Superior temporal gyrus (tissue), 1 donor: ENCODE results near the gene ITGA7.

ENCODE experiments used
- DNase-seq: peaks from one replicate; pipeline ENCODE4 v3.0.0-alpha.2; 2016; ENCODE audit errors: extremely low spot score

Gene ITGA7

DNA sequence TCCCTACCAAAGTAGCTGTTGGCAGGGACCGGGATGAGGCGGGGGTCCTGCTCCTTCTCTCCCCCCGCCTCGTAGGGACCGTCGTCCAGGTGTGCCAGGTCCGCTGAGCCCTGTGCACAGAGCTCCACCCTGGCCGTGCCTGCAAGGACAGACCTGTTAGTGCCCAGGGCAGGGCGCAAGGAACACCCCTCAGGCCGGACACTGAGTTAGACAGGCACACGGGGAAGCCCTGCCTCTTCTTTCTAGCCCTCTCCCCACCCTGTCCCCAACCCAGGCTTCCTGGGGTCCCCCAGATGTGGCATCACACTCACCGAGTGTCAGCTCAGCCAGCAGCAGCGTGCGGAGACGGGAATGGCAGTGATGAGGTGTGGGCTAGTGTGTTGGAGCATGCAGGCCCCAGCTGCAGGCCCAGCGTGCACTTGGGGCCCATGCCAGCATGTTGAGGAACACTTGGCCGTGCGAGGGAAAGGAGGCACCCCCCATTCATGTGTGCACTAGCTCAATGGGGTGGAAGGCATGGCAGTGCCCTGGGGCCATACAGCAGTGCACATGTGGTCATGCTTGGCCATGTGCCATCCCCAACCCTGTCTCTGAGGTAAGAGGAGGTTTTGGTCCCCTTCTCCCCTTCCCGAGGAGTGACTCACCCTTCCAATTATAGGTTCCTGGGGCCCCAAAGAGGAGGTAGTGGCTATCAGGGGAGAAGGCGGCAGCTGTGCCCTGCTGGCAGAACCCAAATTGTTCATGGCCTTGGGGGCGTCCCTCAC, 7.3 kb downstream of the ITGA7 start:
- DNase-seq, result no peak

- no peak for DNase-seq
These were observed 8.1 kb downstream of the ITGA7 start for GRCh38 chr12:55699471-55700055.

GRCh38 chr12:55698965-55699364, 8.7 kb downstream of the ITGA7 start:
- no peak for DNase-seq

- DNase-seq, result no peak
These were observed 9.3 kb downstream of the ITGA7 start for GRCh38 chr12:55698241-55698955.

DNA sequence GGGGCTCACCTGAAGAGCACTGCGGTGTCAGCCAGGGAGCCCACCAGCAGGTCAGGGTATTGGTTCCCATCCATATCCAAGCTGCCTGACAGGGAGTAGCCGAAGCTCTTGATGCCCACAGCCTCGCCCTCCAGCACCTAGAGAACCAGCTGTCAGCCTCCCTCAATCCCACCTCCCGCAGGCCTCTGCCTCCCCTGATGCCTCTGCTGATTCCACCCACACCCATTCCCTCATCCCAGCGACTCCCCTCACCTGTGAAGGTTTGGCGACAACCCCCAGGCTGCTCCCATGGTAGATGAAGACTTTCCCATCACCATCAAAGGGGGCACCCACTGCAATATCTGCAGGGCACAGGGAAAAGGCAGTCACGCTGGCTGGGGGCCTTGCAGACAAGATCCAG, 10.0 kb downstream of the ITGA7 start:
- no peak for DNase-seq

- DNase-seq, result no peak
These were observed 10.8 kb downstream of the ITGA7 start for GRCh38 chr12:55696796-55697462.

- no peak for DNase-seq
These were observed 11.6 kb downstream of the ITGA7 start for GRCh38 chr12:55696141-55696540.

- DNase-seq, result no peak
These were observed 12.4 kb downstream of the ITGA7 start for GRCh38 chr12:55695349-55695748.

DNA sequence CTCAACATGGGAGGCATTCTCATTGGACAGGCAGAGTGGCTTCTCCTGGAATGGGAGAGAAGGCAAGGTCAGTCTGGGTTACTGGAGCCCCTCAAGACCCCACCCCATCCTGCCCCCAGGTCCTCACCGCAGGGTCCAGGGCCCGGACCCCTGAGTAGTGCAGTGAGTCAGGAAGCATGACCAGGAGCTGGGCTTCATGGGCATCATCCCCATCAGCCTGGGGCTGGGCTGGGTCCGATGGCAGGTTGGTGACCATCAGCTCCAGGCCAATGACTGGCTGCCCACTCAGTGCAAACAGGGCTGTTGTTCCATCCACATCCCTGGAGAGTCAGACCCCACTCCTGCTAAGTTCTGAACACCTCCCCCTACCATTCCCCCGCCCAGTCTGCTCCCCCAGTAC, 13.1 kb downstream of the ITGA7 start:
- no peak for DNase-seq

GRCh38 chr12:55694188-55694515, 13.6 kb downstream of the ITGA7 start:
- DNase-seq, result no peak

DNA sequence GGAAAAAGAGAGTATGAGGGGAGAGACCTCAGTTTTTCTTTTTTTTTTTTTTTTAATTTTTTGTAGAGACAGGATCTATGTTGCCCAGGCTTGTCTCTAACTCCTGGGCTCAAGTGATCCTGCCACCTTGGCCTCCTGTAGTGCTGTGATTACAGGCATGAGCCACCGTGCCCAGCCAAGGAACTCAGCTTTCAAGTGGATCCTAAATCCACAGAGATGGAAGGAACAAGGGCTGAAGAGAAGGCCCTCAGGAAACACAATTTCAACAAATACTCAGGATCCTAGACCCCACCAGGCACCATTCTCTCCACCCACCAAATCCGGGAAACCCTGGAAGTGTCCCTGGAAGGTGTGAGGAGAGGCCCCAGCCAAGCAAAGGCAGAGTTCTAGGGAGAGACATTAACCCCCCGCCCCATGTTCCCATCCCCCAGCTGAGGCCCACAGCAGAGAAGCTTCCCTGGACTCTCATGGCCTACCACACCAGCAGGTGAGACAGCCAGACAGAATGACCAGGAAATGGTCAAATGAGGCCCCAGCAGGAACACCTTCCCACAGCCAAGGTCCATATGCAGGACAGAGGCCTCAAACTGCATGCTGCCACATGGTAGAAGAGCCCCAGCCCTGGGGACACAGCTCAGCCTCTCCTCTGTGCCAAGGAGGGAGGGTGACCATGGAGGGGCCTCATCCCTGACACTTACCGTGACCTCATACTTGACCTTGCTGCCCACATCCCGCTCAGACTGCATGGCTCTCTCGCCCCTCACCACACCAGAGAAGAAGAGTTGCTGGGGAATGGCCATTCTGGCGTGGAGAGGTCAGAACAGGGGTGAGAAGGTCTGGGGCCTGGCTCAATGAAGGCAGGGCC, 14.1 kb downstream of the ITGA7 start:
- DNase-seq, result no peak

DNA sequence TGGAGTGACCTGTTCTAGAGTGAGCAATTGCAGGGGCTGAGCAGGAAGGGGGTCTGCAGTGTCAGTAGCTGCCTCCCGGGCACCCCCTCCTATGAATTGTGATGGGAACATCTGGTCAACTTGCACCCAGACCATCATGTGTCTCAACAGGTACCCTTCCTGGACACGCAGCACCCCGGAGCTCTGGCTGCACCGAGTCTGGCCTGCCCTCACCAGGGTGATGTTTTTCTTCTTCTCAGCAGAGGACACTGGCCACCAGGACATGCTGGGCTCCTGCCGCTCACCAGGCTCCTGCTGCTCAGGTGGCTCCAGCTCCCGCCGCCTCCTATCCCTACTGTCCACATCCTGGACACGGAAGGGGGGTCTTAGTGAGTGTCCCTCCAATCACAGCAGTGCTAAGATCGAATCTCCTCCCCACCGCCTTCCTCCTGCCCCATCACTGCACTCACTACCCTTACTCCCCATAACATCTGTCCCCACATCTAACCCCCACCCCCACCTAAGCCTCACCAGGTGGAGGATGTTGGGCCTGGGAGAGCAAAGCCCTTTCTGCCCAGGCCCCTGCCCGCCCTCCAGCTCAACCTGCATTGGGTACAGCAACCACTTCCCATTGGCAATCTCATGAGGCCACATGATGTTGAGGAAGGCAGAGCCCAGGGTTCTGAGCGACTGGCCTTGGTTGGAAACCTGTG, 14.9 kb downstream of the ITGA7 start:
- no peak for DNase-seq

- no peak for DNase-seq
These were observed 18.7 kb downstream of the ITGA7 start for GRCh38 chr12:55688716-55689655.

DNA sequence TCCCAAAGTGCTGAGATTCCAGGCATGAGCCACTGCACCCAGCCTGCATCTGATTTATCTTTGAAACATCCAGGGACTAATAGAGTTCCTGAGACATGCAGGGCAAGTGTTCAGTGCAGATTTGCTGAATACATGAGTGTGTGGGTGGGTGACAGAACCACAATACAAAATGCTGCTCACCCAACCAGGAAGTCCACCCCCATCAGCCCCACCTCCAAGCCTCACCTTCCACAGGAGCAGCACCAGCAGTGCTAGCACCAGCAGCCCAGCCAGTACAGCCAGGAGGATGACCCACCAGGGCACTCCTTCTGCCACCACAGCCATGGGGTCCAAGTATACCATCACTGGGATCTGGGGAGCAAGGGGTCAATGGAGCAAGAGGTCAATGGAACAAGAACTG, 20.0 kb downstream of the ITGA7 start:
- DNase-seq, result no peak

DNA sequence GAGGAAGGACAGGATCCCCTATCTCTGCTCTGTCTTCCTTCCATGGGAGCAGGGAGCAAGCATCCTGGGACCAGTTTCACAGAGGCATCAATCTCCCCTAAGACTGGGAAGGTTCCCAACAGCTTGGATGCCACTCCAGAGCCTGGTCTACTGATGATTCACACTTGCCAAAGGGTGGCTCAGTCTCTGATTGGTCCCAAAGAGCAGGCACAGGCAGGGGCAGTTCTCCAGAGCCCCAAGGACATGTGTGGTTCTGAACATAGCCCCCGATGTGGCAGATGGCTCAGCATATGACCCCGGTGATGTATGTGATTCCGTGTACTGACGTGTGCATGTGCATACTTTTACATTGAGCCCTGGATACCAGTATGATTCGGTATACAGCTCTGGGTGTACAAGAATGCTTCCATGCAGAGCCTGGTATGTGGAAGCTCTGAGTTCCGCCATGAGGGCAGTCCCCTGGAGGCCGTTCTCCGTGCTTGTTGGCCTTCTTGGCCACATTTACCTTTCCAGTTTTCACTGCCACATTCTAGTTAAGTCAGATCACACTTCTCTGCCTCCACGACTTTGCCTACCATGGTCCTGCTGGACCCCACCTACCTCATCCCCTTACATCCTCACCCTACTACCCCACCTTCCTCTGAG, 21.2 kb downstream of the ITGA7 start:
- DNase-seq, result no peak

- no peak for DNase-seq
These were observed 22.0 kb downstream of the ITGA7 start for GRCh38 chr12:55685671-55686070.

GRCh38 chr12:55684761-55685370, 22.8 kb downstream of the ITGA7 start:
- no peak for DNase-seq

DNA sequence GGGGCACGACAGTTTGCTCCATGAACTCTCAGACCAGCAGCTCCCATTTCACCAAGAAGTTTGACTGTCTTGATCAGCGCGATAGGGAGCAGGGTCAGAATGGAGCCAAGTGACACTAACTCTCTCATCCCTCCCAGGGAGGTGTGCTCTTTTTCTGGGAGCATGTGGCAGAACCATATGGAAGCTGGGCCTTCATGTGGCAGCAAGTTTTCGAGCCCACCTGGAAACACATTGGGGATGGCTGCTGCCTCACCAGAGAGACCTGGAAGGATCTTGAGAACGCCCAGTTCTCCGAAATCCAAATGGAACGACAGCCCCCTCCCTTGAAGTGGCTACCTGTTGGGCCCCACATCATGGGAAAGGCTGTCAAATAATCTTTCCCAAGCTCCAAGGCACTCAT, 24.0 kb downstream of the ITGA7 start:
- DNase-seq, result no peak
